HL-60 (cell line): Measurements from ENCODE around the gene HPS3.

Source experiments
- DNase-seq, 2 experiments: peaks; one replicate each; pipeline ENCODE4 v3.0.0-alpha.2; 2010 to 2020; ENCODE audit warnings: low read depth in 1 of 2, low spot score in 1 of 2
- H3K27ac ChIP-seq: fragments of 250-450 bp; sonication (Bioruptor Pico); replicated peaks from 2 replicates; pipeline ENCODE4 v1.5.1; 2020; ENCODE audit warnings: mild to moderate bottlenecking, moderate library complexity
- H3K27me3 ChIP-seq: fragments of 250-450 bp; sonication (Bioruptor Pico); 2 replicates; pipeline ENCODE4 v1.5.1; 2021; ENCODE audit warnings: mild to moderate bottlenecking, moderate library complexity; ENCODE audit not compliant: insufficient read depth, poor library complexity, severe bottlenecking
- H3K4me3 ChIP-seq: replicated peaks from 2 replicates; pipeline ENCODE4 v1.5.1; 2011; ENCODE audit warnings: mild to moderate bottlenecking, control low read depth, low read length; ENCODE audit not compliant: insufficient read depth
- CTCF ChIP-seq: IDR thresholded peaks from one replicate; pipeline ENCODE4 v1.5.1; 2011; ENCODE audit warnings: low read length, control low read depth, inconsistent platforms; ENCODE audit not compliant: insufficient read depth
- GABPA ChIP-seq: IDR thresholded peaks from 2 replicates; pipeline ENCODE4 v1.6.1; 2012; ENCODE audit warnings: low read depth
- POLR2AphosphoS5 ChIP-seq: IDR thresholded peaks from 2 replicates; pipeline ENCODE4 v1.6.1; 2012; ENCODE audit warnings: low read depth
- REST ChIP-seq: IDR thresholded peaks from 2 replicates; pipeline ENCODE4 v1.6.1; 2012; ENCODE audit warnings: low read depth; ENCODE audit not compliant: insufficient replicate concordance
- SPI1 ChIP-seq: IDR thresholded peaks from 2 replicates; pipeline ENCODE4 v1.6.1; 2012; ENCODE audit warnings: low read depth, mild to moderate bottlenecking, borderline replicate concordance

HPS3 gene

DNA sequence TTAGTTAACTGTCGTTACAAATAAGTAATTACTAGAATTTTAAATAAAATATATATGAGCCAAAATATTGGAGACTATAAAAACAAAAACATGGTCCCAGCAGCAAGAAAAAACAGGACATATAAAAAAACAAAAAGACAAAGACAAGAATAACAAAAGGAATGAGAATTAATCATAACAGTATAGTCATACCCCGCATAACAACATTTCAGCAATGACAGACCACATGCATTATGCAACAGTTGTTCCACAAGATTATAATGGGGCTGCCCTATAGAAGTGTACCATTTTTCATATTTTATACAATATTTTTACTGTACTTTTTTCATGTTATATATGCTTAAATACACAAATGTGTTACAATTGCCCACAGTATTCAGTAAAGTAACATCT lies 48.7 kb upstream of the HPS3 start:
- DNase-seq, result peak in 1 of 2 experiments; percentile 31
- no peak overlapping the region for H3K27ac ChIP-seq
- TF ChIP-seq REST, result no peak
- TF ChIP-seq POLR2AphosphoS5, result no peak
- no peak for TF ChIP-seq SPI1
- no peak for TF ChIP-seq CTCF
- no peak for TF ChIP-seq GABPA
- no peaks in the 10 kb centered on the region for H3K27me3 ChIP-seq
- no peak overlapping the region for H3K4me3 ChIP-seq

- Histone ChIP-seq H3K27me3 (no peaks in the 10 kb centered on the region), H3K27ac (no peak overlapping the region)
- TF ChIP-seq SPI1, result no peak
- no peak for TF ChIP-seq GABPA
- TF ChIP-seq POLR2AphosphoS5, result no peak
- no peak for TF ChIP-seq REST
- no peak for TF ChIP-seq CTCF
These were observed 47.7 kb upstream of the HPS3 start for GRCh38 chr3:149081772-149082171.

GRCh38 chr3:149085828-149086231 lies 43.6 kb upstream of the HPS3 start:
- Histone ChIP-seq H3K27ac (peak overlapping the region; percentile 65), H3K4me3 (peak overlapping the region; percentile 62), H3K27me3 (no peaks in the 10 kb centered on the region)
- TF ChIP-seq POLR2AphosphoS5, result no peak
- no peak for TF ChIP-seq CTCF
- no peak for TF ChIP-seq SPI1
- no peak for TF ChIP-seq GABPA
- TF ChIP-seq REST, result no peak
- DNase-seq, result peak in 1 of 2 experiments; percentile 47

More at GRCh38 chr3:149081772-149082171, 47.7 kb upstream of the HPS3 start:
- DNase-seq, result no peak
- H3K4me3 ChIP-seq, result no peak overlapping the region
